Measurements from ENCODE around the gene ZIC1.

Gene ZIC1

DNA sequence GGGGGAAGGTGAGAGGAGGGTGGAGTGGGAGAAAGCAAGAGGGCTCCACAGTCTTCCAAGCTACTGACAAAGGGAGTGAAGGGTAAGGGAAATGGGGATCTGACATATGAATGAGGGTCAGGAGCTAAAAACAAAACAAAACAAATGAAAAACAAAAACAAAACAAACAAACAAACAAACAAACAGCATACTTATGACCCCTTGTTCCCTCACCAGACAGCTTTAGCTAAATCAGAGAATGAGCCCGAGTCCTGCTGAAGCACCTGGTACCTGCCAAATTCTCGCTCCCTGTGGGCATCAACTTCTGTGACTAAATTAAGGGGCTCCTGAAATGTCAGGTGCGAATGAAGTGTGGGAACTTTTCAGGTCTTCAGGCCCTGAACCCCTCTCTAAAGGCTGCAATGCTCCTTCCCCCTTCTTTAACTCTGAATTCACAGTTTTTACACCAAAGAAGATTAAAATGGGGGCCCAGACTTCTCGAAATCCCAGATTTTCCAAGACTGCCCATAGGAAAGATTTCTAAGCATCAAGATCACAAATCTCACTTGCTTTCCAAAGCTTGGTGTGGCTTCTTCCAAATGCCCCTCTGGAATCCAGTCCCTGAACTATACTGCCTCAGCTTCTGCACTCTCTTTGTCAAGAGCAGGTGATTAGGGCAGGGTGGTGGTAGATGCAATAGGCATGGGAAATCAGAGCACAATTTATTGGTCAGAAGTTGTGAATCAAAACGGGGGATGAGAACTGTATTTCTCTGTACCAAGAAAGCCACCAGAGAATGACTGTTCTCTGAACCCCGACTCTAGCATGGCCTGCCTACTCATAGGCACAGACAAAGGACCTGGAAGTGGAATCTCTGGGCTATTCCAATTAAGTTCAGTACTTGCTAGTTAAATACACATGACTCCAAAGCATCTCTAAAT lies 43.7 kb upstream of the ZIC1 start:
- DNase-seq (ENCODE audit: low read depth), result no peak
- TF ChIP-seq MYC (IDR thresholded peaks at IDR 0.05; ENCODE audit: low read depth, low read length) (no peak), POLR2A (IDR thresholded peaks at IDR 0.05; ENCODE audit: extremely low read depth, insufficient read length) (no peak)
- TF ChIP-seq, protein P1, sequence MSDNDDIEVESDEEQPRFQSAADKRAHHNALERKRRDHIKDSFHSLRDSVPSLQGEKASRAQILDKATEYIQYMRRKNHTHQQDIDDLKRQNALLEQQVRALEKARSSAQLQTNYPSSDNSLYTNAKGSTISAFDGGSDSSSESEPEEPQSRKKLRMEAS (IDR thresholded peaks at IDR 0.05; ENCODE audit: low read depth, low read length), result no peak
- H3K4me3 ChIP-seq (ENCODE audit: low read depth, low read length), result no peak overlapping the region

- no peak for DNase-seq (ENCODE audit: low read depth)
- no peak overlapping the region for H3K4me3 ChIP-seq (ENCODE audit: low read depth, low read length)
- TF ChIP-seq, protein P1 (IDR thresholded peaks at IDR 0.05; ENCODE audit: low read depth, low read length), result no peak
- no peak for TF ChIP-seq POLR2A (IDR thresholded peaks at IDR 0.05; ENCODE audit: extremely low read depth, insufficient read length)
- no peak for TF ChIP-seq CTCF (IDR thresholded peaks at IDR 0.05; ENCODE audit: low read depth, low read length)
- TF ChIP-seq MYC (IDR thresholded peaks at IDR 0.05; ENCODE audit: low read depth, low read length), result no peak
Measured at GRCh38 chr3:147367676-147368075, 41.5 kb upstream of the ZIC1 start.

GRCh38 chr3:147368151-147368550 lies 41.0 kb upstream of the ZIC1 start:
- no peak for DNase-seq (ENCODE audit: low read depth)
- TF ChIP-seq, protein P1 (IDR thresholded peaks at IDR 0.05; ENCODE audit: low read depth, low read length), result no peak
- TF ChIP-seq MYC (IDR thresholded peaks at IDR 0.05; ENCODE audit: low read depth, low read length), result no peak
- TF ChIP-seq CTCF (IDR thresholded peaks at IDR 0.05; ENCODE audit: low read depth, low read length), result no peak
- no peak for TF ChIP-seq POLR2A (IDR thresholded peaks at IDR 0.05; ENCODE audit: extremely low read depth, insufficient read length)
- no peak overlapping the region for H3K4me3 ChIP-seq (ENCODE audit: low read depth, low read length)

GRCh38 chr3:147368561-147369221 lies 40.5 kb upstream of the ZIC1 start:
- no peak for TF ChIP-seq CTCF (IDR thresholded peaks at IDR 0.05; ENCODE audit: low read depth, low read length)
- no peak for TF ChIP-seq MYC (IDR thresholded peaks at IDR 0.05; ENCODE audit: low read depth, low read length)
- TF ChIP-seq, protein P1 (IDR thresholded peaks at IDR 0.05; ENCODE audit: low read depth, low read length), result no peak
- no peak for TF ChIP-seq POLR2A (IDR thresholded peaks at IDR 0.05; ENCODE audit: extremely low read depth, insufficient read length)
- H3K4me3 ChIP-seq (ENCODE audit: low read depth, low read length), result no peak overlapping the region
- no peak for DNase-seq (ENCODE audit: low read depth)

DNA sequence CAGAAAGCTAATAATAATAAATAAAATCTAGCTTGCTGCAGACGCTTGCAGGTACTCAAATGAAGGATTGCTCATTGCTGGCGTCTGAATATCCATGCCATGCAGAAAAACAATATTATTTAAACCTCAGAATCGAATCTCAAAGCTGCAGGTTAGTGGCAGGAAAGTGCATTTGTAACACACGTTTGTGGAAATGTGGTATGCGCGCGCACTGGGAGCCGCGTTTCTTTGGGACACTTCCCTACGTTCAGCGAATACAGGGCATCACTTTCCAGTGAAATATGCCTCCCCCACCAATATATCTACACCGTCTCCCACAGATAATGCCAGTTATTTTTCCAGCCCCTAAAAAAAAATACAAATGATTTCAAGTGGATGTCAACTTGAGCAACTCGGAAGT lies 39.9 kb upstream of the ZIC1 start:
- H3K4me3 ChIP-seq (ENCODE audit: low read depth, low read length), result no peak overlapping the region
- no peak for TF ChIP-seq POLR2A (IDR thresholded peaks at IDR 0.05; ENCODE audit: extremely low read depth, insufficient read length)
- no peak for TF ChIP-seq CTCF (IDR thresholded peaks at IDR 0.05; ENCODE audit: low read depth, low read length)
- TF ChIP-seq, protein P1 (IDR thresholded peaks at IDR 0.05; ENCODE audit: low read depth, low read length), result no peak
- TF ChIP-seq MYC (IDR thresholded peaks at IDR 0.05; ENCODE audit: low read depth, low read length), result no peak
- DNase-seq (ENCODE audit: low read depth), result no peak
